GM19239 (cell line): ENCODE data around the gene FRMD1.

Experiments
- DNase-seq: peaks from one replicate; pipeline ENCODE4 v3.0.0; 2011; ENCODE audit warnings: low spot score; ENCODE audit not compliant: insufficient read length
- FAIRE-seq: peaks from 2 replicates; lab custom pipeline; 2011; peaks lifted over from hg19 to GRCh38; lab: Jason Lieb, UNC

Gene FRMD1

DNA sequence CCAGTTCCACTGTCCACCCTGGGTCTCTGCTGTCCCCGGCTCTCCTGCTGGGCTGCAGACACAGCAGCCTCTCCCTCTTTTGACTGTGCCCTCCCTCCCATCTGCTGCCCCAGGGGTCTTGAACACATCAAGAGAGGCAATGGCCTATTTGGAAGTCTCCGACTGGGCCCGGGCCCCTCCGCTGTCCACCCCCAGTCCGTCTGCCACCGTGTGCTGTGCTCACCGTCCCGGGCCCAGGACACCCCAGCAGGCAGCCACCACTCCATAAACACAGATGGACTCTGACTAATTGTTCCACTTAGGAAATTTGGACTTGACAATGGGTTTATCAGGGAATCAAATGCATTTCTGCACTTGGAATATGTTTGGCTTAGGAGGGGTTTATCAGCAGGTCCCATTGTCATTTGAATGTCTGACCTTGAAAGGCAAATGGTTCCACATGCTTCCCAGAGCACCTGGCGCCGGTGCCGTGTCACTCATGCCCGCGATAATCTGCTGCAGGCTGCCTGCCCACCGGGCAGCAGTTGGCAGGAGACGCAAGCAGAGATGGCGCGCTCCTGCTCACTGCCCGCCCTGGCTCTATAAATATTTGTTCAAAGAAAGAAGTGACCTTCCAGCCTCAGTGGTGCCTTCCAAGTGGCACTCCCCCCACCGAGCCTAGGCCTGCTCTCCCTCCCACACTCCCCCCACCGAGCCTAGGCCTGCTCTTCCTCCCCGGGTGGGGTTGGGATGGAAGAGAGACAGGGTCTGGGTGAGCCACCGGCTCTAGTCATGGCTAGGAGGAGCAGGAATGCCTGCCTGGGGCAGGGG is 18.8 kb upstream of the FRMD1 start:
- DNase-seq: no peak

GRCh38 chr6:168097221-168097620 is 18.2 kb upstream of the FRMD1 start:
- DNase-seq: no peak
- no peak for FAIRE-seq

More for the DNA sequence above, 18.8 kb upstream of the FRMD1 start:
- FAIRE-seq: no peak

GRCh38 chr6:168096271-168096764 is 17.3 kb upstream of the FRMD1 start:
- FAIRE-seq (no peak), DNase-seq (no peak)

- DNase-seq: no peak
Measured at GRCh38 chr6:168095716-168096250, 16.8 kb upstream of the FRMD1 start.

GRCh38 chr6:168095171-168095691 is 16.2 kb upstream of the FRMD1 start:
- DNase-seq: no peak
- FAIRE-seq: no peak

More at GRCh38 chr6:168095716-168096250, 16.8 kb upstream of the FRMD1 start:
- no peak for FAIRE-seq

- FAIRE-seq (no peak), DNase-seq (no peak)
Measured at GRCh38 chr6:168093634-168094033, 14.6 kb upstream of the FRMD1 start.

DNA sequence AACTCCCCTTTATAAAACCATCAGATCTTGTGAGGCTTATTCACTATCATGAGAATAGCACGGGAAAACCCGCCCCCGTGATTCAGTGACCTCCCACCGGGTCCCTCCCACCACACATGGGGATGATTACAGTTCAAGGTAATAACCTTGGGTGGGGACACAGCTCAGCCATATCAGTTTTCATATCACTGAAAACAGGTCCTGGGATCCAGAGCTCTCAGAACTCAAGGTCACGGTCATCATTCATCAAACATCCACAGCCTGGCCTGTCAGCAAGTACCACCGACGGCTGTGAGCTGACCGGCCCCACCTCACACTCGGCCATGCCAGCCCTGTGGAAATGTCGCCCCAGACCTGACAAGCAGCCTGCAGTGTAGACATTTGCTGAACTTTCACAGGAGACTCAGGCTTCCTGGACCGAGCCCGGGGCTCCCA is 14.1 kb upstream of the FRMD1 start:
- no peak for FAIRE-seq

DNA sequence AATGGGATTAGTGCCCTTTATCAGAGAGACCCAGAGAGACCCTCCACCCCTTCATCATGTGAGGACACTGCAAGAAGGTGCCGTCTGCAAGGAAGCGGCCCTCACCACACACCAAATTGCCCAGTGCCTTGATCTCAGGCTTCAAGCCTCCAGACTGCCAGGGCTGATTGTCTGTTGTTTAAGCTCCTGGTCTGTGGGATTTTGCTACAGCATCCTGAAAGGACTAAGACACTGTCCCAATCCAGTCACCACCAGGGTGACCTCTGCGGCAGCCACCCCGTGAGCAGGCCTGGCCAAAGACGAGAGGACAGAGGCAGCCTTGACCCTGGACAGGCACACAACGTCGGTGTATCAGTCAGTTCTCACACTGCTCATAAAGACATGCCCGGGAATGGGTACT is 13.5 kb upstream of the FRMD1 start:
- DNase-seq (no peak), FAIRE-seq (no peak)

More for the DNA sequence above, 14.1 kb upstream of the FRMD1 start:
- DNase-seq: no peak

- DNase-seq (no peak), FAIRE-seq (no peak)
Measured at GRCh38 chr6:168091381-168092264, 12.6 kb upstream of the FRMD1 start.

- DNase-seq (no peak), FAIRE-seq (no peak)
Measured at GRCh38 chr6:168090706-168091105, 11.7 kb upstream of the FRMD1 start.

GRCh38 chr6:168090064-168090690 is 11.2 kb upstream of the FRMD1 start:
- no peak for FAIRE-seq

DNA sequence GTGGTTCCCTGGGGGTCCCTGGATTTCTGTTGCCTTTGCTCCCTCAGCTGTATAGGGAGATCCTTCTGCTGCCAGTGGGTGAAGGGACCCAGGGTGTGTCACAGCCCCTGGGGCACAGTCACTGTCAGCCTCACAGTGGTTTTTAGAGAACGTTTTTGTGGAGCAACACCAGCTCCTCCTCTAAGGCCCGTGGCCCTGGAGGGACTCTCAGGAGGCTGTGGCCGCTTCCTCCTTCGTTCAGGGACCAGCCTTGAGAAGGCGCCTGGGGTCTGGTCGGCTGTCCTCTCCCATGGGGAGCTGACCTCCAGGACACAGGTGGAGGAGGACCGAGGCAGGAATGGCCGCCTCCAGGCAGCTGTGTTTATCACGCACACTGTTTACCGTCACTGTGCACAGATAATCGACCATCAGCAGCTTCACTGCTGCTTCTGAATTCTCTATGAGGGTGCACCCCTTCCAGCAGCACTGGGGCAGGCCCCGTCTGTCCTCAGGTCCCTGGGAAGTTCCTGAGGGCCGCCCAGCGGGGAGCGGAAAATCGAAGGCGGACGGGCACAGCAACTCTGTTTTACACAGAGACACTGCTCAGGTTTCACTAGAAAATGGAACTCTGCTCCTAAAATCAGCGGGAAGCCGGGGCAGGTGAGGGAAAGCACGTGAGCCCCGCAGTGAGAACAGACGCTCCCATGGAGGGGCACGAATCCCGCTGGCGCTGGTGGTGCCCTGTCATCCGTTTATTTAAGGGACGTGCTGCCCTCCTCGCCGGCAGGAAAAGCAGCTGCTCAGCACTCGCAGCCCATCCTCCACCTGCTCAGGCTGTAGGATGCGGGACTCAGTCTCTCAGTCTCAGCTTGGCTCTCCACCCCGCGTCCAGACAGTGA is 10.4 kb upstream of the FRMD1 start:
- FAIRE-seq (no peak), DNase-seq (no peak)

More at GRCh38 chr6:168090064-168090690, 11.2 kb upstream of the FRMD1 start:
- DNase-seq: no peak

- DNase-seq (no peak), FAIRE-seq (no peak)
Measured at GRCh38 chr6:168088161-168089053, 9.4 kb upstream of the FRMD1 start.

DNA sequence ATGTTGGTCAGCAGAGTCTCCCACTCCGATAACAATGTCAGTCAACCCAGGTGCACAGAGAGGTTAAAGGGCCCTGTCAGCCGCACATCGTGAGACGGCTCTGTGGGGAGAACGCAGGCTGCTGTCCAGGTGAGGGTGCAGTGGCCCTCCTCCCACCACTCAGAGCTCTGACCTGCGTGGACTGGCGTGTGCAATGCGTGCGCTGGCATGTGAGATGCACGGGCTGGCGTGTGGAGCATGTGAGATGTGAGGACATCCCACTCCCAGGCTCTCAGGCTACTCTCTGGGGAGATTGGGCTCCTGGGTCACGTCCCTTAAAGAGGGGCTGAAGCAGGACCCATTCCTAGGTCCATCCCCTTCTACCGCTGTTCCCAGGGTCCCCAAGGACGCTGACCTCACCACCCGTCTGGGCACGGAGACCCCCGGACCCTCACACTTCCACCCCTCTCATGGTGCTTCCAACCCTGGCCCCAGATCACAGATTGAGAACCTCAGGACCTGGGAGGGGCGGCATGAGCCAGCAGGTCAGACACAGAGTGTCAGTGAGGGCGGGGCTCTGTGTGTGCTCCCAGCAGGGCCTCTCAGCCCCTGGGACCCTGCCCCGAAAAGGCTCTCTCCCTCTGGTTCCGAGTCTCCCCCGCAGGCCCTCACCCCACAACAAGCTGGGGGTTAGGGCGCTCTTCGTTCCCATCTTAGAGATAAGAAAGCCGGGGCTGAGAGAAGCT is 8.6 kb upstream of the FRMD1 start:
- DNase-seq (no peak), FAIRE-seq (no peak)

GRCh38 chr6:168086616-168087015 is 7.6 kb upstream of the FRMD1 start:
- no peak for FAIRE-seq
- no peak for DNase-seq

GRCh38 chr6:168086066-168086465 is 7.1 kb upstream of the FRMD1 start:
- FAIRE-seq (no peak), DNase-seq (no peak)

GRCh38 chr6:168084465-168085160 is 5.6 kb upstream of the FRMD1 start:
- FAIRE-seq (no peak), DNase-seq (no peak)
